ENCODE data around the gene CTNS.

Gene CTNS

GRCh38 chr17:3659541-3660111, 23.1 kb downstream of the CTNS start:
- DNase-seq, result no peak

- no peak for DNase-seq
These were observed 23.8 kb downstream of the CTNS start for GRCh38 chr17:3660311-3660891.

- no peak for DNase-seq
These were observed 26.8 kb downstream of the CTNS start for GRCh38 chr17:3663102-3664011.

GRCh38 chr17:3665834-3666233, 29.3 kb downstream of the CTNS start:
- no peak for DNase-seq

GRCh38 chr17:3666516-3666915, 30.0 kb downstream of the CTNS start:
- DNase-seq, result no peak

- peak; percentile 46 for DNase-seq
These were observed 31.1 kb downstream of the CTNS start for GRCh38 chr17:3667366-3668278.

GRCh38 chr17:3668279-3669084, 31.9 kb downstream of the CTNS start, which contains the start of the genes EMC6 and TAX1BP3:
Gene EMC6, plus strand, starts transcription at chr17:3668812. Its CDS starts 335 bp downstream, at chr17:3669147.
Gene TAX1BP3, minus strand, starts transcription at chr17:3668578. Its CDS starts 52 bp downstream, at chr17:3668526.
- peak; percentile 94 for DNase-seq

GRCh38 chr17:3669085-3669347, 32.5 kb downstream of the CTNS start:
- no peak for DNase-seq

GRCh38 chr17:3669548-3669947, 33.0 kb downstream of the CTNS start:
- DNase-seq, result no peak

- DNase-seq, result no peak
These were observed 36.0 kb downstream of the CTNS start for GRCh38 chr17:3672571-3672970.

- no peak for DNase-seq
These were observed 39.3 kb downstream of the CTNS start for GRCh38 chr17:3675886-3676285.

- no peak for DNase-seq
These were observed 41.7 kb downstream of the CTNS start for GRCh38 chr17:3678095-3678820.

GRCh38 chr17:3678821-3679530, 42.4 kb downstream of the CTNS start:
- peak; percentile 8 for DNase-seq

GRCh38 chr17:3679531-3680126, 43.1 kb downstream of the CTNS start:
- no peak for DNase-seq

GRCh38 chr17:3681057-3681456, 44.5 kb downstream of the CTNS start:
- DNase-seq, result no peak

- DNase-seq, result no peak
These were observed 45.0 kb downstream of the CTNS start for GRCh38 chr17:3681565-3681964.

GRCh38 chr17:3682033-3682432, 45.5 kb downstream of the CTNS start:
- no peak for DNase-seq

GRCh38 chr17:3683054-3683511, 46.5 kb downstream of the CTNS start:
- peak; percentile 46 for DNase-seq

GRCh38 chr17:3685174-3685573, 48.6 kb downstream of the CTNS start:
- DNase-seq, result no peak

- no peak for DNase-seq
These were observed 51.5 kb downstream of the CTNS start for GRCh38 chr17:3688027-3688553.

Data from MV-4-11 (cell line).